SK-N-SH (cell line): ENCODE results near the gene ZRANB2. TPM values are rescaled to one million over a fixed set of nuclear protein-coding genes. Genes with fewer than 3 reads are reported as not detected.

Experiments
- CTCF ChIA-PET: fragments of 300-600, 350-600 bp; formaldehyde crosslinking; extraction: SDS; loops from one replicate; lab custom pipeline; 2021; lab: Yijun Ruan, JAX
- POLR2A ChIA-PET: fragments of 350-600 bp; sonication (Branson Sonifier 250); formaldehyde crosslinking; extraction: SDS; loops from one replicate; lab custom pipeline; 2020; ENCODE audit warnings: antibody characterized with exemption, inconsistent platforms; lab: Yijun Ruan, JAX
- DNase-seq: peaks from one replicate; pipeline ENCODE4 v3.0.0; 2012
- H2AFZ ChIP-seq: fragments of 200-600 bp; sonication (generic); 2 replicates; pipeline ENCODE4 v1.8.1; 2016; ENCODE audit warnings: antibody characterized with exemption, mild to moderate bottlenecking, low read depth
- H3F3A ChIP-seq: fragments of 200-600 bp; sonication (generic); replicated peaks from 2 replicates; pipeline ENCODE3; 2016; ENCODE audit warnings: antibody characterized with exemption, mild to moderate bottlenecking; ENCODE audit not compliant: insufficient read depth
- H3K27ac ChIP-seq, 2 experiments: fragments of 200-500 bp in 1 of 2; fragments of 200-600 bp in 1 of 2; sonication (Bioruptor generic) in 1 of 2; sonication (generic), shearing (Covaris generic) in 1 of 2; 2 replicates each; pipeline versions ENCODE4 v1.5.1 to v1.6.1; 2014 to 2016; ENCODE audit warnings: low read depth in 2 of 2, inconsistent platforms in 1 of 2, low read length in 1 of 2, mild to moderate bottlenecking in 1 of 2, mixed read lengths in 1 of 2
- H3K27me3 ChIP-seq: fragments of 200-600 bp; sonication (generic), shearing (Covaris generic); 2 replicates; pipeline ENCODE4 v1.6.1; 2016; ENCODE audit warnings: mixed run types; ENCODE audit not compliant: insufficient read depth
- H3K36me3 ChIP-seq, 2 experiments: fragments of 200-500 bp in 1 of 2; fragments of 200-600 bp in 1 of 2; sonication (Bioruptor generic) in 1 of 2; sonication (generic) in 1 of 2; replicated peaks in 1 of 2; 2 replicates each; pipeline versions ENCODE3 to v1.5.1; 2014 to 2016; ENCODE audit warnings: low read length in 1 of 2, mild to moderate bottlenecking in 1 of 2; ENCODE audit not compliant: insufficient read depth in 2 of 2, control insufficient read depth in 1 of 2
- H3K4me1 ChIP-seq, 2 experiments: fragments of 200-500 bp in 1 of 2; fragments of 200-600 bp in 1 of 2; sonication (Bioruptor generic) in 1 of 2; sonication (generic), shearing (Covaris generic) in 1 of 2; 2 replicates each; pipeline versions ENCODE4 v1.5.1 to v1.6.1; 2014 to 2016; ENCODE audit warnings: low read depth in 1 of 2, low read length in 1 of 2, mixed run types in 1 of 2; ENCODE audit not compliant: insufficient read depth in 2 of 2, control insufficient read depth in 1 of 2
- H3K4me2 ChIP-seq: fragments of 200-600 bp; sonication (generic), shearing (Covaris generic); 2 replicates; pipeline ENCODE4 v1.6.1; 2017; ENCODE audit warnings: mixed run types
- H3K4me3 ChIP-seq, 2 experiments: fragments of 200-500 bp in 1 of 2; fragments of 200-600 bp in 1 of 2; sonication (Bioruptor generic) in 1 of 2; sonication (generic), shearing (Covaris generic) in 1 of 2; 2 replicates each; pipeline versions ENCODE4 v1.5.1 to v1.8.1; 2014 to 2016; ENCODE audit warnings: low read depth in 2 of 2, inconsistent platforms in 1 of 2, low read length in 1 of 2, mild to moderate bottlenecking in 1 of 2, mixed read lengths in 1 of 2, moderate library complexity in 1 of 2
- H3K79me2 ChIP-seq: fragments of 200-600 bp; sonication (generic); 2 replicates; pipeline ENCODE4 v1.8.1; 2017; ENCODE audit warnings: mild to moderate bottlenecking; ENCODE audit not compliant: insufficient read depth
- H3K9ac ChIP-seq: fragments of 200-600 bp; sonication (generic); 2 replicates; pipeline ENCODE4 v1.6.1; 2017; ENCODE audit warnings: mixed run types
- H3K9me2 ChIP-seq: fragments of 200-600 bp; sonication (generic); 2 replicates; pipeline ENCODE4 v1.6.1; 2017; ENCODE audit warnings: mixed run types
- H3K9me3 ChIP-seq: fragments of 200-600 bp; sonication (generic); 2 replicates; pipeline ENCODE4 v1.6.1; 2017; ENCODE audit warnings: mixed run types, mild to moderate bottlenecking, moderate library complexity
- H4K20me1 ChIP-seq: fragments of 200-600 bp; sonication (generic); 2 replicates; pipeline ENCODE4 v1.6.1; 2017; ENCODE audit warnings: mild to moderate bottlenecking, mixed run types; ENCODE audit not compliant: insufficient read depth
- ELF1 ChIP-seq: IDR thresholded peaks from 2 replicates; pipeline ENCODE4 v1.4.0; 2012
- GATA2 ChIP-seq: sonication (generic); formaldehyde crosslinking; IDR thresholded peaks from 2 replicates; pipeline ENCODE4 v1.5.0; 2020; ENCODE audit warnings: mild to moderate bottlenecking, missing genetic modification reagents
- TCF12 ChIP-seq: IDR thresholded peaks from 2 replicates; pipeline ENCODE4 v1.4.0; 2012
- TEAD4 ChIP-seq: IDR thresholded peaks from 2 replicates; pipeline ENCODE4 v1.4.0; 2012; ENCODE audit warnings: mild to moderate bottlenecking, borderline replicate concordance; ENCODE audit not compliant: insufficient read depth
- WGBS: methylation state at CpG from one replicate; pipeline ENCODE4 v1.1.6; 2017; ENCODE audit warnings: low lambda C conversion rate; 5-methylcytosine and 5-hydroxymethylcytosine counted together
- polyA plus RNA-seq, 3 experiments: library from polyadenylated mRNA; depleted of rRNA; stranded (reverse); fragments of >200 nt; gene quantifications; 2 replicates each; pipeline ENCODE4 v1.2.3, GENCODE V29; 2012
- small RNA-seq, 7 experiments: library from RNA; depleted of rRNA; stranded (forward); fragments of <200 nt; gene quantifications; one replicate each; pipeline ENCODE3, GENCODE V24; 2012
- TF ChIP-seq, protein P1 (sequence below): IDR thresholded peaks from 2 replicates; pipeline ENCODE4 v1.4.0; 2012; ENCODE audit warnings: low read depth, borderline replicate concordance
- TF ChIP-seq, protein P2 (sequence below): IDR thresholded peaks from 2 replicates; pipeline ENCODE4 v1.4.0; 2012; ENCODE audit warnings: low read depth, borderline replicate concordance
- TF ChIP-seq, protein P3 (sequence below): fragments of 150-350 bp; IDR thresholded peaks from 2 replicates; pipeline ENCODE4 v1.6.1; 2017; ENCODE audit warnings: antibody characterized with exemption, low read length, low read depth, borderline replicate concordance

The ZRANB2 gene
- polyA plus RNA-seq, 1 of the 3 experiments (the other 2 are of a cell fraction): 45.2 TPM

DNA sequence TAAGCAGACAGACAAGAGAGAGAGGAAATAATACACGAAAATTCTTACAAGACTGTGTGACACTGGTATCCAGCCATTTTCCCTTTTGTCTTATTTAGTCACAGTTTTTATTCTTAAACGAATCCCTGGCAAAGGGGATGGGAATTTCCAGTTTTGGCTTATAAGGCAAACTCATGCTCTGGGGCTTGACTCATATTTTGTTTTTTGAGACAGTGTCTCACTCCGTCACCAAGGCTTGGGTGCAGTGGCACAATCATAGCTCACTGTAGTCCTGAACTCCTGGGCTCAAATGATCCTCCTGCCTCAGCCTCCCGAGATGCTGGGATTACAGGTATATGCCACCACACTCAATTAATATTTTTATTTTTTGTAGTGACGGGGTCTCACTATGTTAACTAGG is 65.1 kb downstream of the ZRANB2 start:
- peaks cover 0 to 17% of the 10 kb centered on the region in 2 experiments; a peak in 2 of 4 replicates for H3K4me1 ChIP-seq
- H3F3A ChIP-seq: no peaks in the 10 kb centered on the region
- WGBS: 63% methylated on average over 5 of the region's 5 CpGs
- no peaks in the 10 kb centered on the region for H3K36me3 ChIP-seq
- DNase-seq: no peak
- TF ChIP-seq, protein P1, sequence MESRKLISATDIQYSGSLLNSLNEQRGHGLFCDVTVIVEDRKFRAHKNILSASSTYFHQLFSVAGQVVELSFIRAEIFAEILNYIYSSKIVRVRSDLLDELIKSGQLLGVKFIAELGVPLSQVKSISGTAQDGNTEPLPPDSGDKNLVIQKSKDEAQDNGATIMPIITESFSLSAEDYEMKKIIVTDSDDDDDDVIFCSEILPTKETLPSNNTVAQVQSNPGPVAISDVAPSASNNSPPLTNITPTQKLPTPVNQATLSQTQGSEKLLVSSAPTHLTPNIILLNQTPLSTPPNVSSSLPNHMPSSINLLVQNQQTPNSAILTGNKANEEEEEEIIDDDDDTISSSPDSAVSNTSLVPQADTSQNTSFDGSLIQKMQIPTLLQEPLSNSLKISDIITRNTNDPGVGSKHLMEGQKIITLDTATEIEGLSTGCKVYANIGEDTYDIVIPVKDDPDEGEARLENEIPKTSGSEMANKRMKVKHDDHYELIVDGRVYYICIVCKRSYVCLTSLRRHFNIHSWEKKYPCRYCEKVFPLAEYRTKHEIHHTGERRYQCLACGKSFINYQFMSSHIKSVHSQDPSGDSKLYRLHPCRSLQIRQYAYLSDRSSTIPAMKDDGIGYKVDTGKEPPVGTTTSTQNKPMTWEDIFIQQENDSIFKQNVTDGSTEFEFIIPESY: no peak
- no peak for TF ChIP-seq GATA2 (CRISPR knock-in tag)
- no peak for TF ChIP-seq ELF1
- TF ChIP-seq, protein P2, sequence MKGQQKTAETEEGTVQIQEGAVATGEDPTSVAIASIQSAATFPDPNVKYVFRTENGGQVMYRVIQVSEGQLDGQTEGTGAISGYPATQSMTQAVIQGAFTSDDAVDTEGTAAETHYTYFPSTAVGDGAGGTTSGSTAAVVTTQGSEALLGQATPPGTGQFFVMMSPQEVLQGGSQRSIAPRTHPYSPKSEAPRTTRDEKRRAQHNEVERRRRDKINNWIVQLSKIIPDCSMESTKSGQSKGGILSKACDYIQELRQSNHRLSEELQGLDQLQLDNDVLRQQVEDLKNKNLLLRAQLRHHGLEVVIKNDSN: no peak
- TF ChIP-seq TEAD4: no peak
- TF ChIP-seq, protein P3, sequence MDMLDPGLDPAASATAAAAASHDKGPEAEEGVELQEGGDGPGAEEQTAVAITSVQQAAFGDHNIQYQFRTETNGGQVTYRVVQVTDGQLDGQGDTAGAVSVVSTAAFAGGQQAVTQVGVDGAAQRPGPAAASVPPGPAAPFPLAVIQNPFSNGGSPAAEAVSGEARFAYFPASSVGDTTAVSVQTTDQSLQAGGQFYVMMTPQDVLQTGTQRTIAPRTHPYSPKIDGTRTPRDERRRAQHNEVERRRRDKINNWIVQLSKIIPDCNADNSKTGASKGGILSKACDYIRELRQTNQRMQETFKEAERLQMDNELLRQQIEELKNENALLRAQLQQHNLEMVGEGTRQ: no peak
- H3K9me2 ChIP-seq: no peaks in the 10 kb centered on the region
- ChIA-PET POLR2A (no interaction called here), CTCF (no interaction called here)
- no peak overlapping the region for H3K4me2 ChIP-seq
- H3K9ac ChIP-seq: no peak overlapping the region
- H3K4me3 ChIP-seq: no peak overlapping the region
- no peaks in the 10 kb centered on the region for H3K79me2 ChIP-seq
- H2AFZ ChIP-seq: no peak overlapping the region
- H4K20me1 ChIP-seq: no peaks in the 10 kb centered on the region
- H3K27ac ChIP-seq: no peak overlapping the region
- no peaks in the 10 kb centered on the region for H3K9me3 ChIP-seq
- H3K27me3 ChIP-seq: no peaks in the 10 kb centered on the region

DNA sequence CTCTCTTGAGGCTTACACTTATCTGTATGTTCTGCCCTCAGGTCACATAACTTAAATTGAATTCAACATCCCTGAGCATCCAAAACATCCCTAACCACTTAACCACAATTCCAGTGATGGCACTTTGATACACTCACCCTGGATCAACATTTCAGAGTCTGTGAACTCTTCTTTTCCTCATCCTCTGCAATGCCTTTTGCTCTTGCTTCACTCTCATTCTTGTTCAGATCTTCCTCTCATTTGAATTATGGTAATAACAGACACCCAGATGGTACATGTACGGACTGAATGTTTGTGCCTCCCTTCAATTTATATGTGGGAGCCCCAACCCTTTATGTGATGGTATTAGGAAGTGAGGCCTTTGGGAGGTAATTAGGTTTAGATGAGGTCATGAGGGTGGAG is 66.7 kb downstream of the ZRANB2 start:
- CTCF ChIA-PET: interaction anchor here (0.6 kb wide), 1 partner anchor 61 kb away, joined by 3 read pairs; no protein-coding TSS in a partner anchor
- peaks cover 0 to 1% of the 10 kb centered on the region in 2 experiments for H3K36me3 ChIP-seq
- POLR2A ChIA-PET: no interaction called here
- TF ChIP-seq TCF12: peak; percentile 7; the same call in 1 of the 2 replicates
- TF ChIP-seq, protein P2: no peak
- TF ChIP-seq, all 33 proteins: peak for 1
- Histone ChIP-seq H3K9me3 (no peaks in the 10 kb centered on the region), H3K9me2 (no peaks in the 10 kb centered on the region), H4K20me1 (no peaks in the 10 kb centered on the region), H3K27me3 (no peaks in the 10 kb centered on the region), H3K9ac (no peak overlapping the region), H3K27ac (no peak overlapping the region), H3K4me3 (no peak overlapping the region), H3K4me2 (no peak overlapping the region), H3F3A (no peaks in the 10 kb centered on the region), H3K79me2 (no peaks in the 10 kb centered on the region), H3K4me1 (peaks cover 0 to 13% of the 10 kb centered on the region in 2 experiments; a peak in 2 of 4 replicates), H2AFZ (no peak overlapping the region)
- DNase-seq: no peak
- WGBS: 68% methylated on average over 1 of the region's 1 CpG

Small RNAs within 50 kb of the gene (small RNA-seq; reads per million reads assigned to genes)
- 10.5 to 708 (median 291) reads per million in 7 experiments for gene MIR186

Other genes with a start within 250 kb of the ZRANB2 start
- gene PTGER3, start 33.2 kb downstream of the ZRANB2 start, polyA plus RNA-seq (2012; rRNA removed): 1.3 and 1.9 TPM in 2 replicates